ENCODE data around the gene ASXL1. TPM values are rescaled to one million over a fixed set of nuclear protein-coding genes. Genes with fewer than 3 reads are reported as not detected.
A peak's percentile ranks its signal among the peaks of the same experiment; 100 is the strongest.

ASXL1 gene
- polyA plus RNA-seq, 1 experiment, result 28.9 TPM

GRCh38 chr20:32484225-32484957 is 126.3 kb downstream of the ASXL1 start:
- CTCF ChIA-PET, result interaction anchor here (0.5 to 2.5 kb wide), 13 partner anchors 10 to 727 kb away, joined by 3 to 15 read pairs (median 4); no protein-coding TSS in a partner anchor
- DNase-seq (ENCODE audit: low read depth, low spot score), result no peak
- Histone ChIP-seq H3K4me3 (ENCODE audit: low read depth, low read length) (peak overlapping the region; percentile 69), H3K27me3 (ENCODE audit: control insufficient read depth, insufficient read depth, low read length) (peaks cover 2% of the 10 kb centered on the region), H3K9me3 (ENCODE audit: control insufficient read depth, insufficient read depth, low read length) (no peaks in the 10 kb centered on the region; the same call in none of the 2 replicates), H3K27ac (ENCODE audit: low read depth, low read length) (peak overlapping the region; percentile 61)
- no peak for TF ChIP-seq CTCF (IDR thresholded peaks at IDR 0.05; ENCODE audit: low read depth, low read length)
- POLR2A ChIA-PET, result interaction anchor here (0.6 to 2.1 kb wide), 3 partner anchors 9 to 361 kb away, joined by 6 to 14 read pairs (median 10); no protein-coding TSS in a partner anchor

GRCh38 chr20:32484958-32485769 is 127.0 kb downstream of the ASXL1 start:
- Histone ChIP-seq H3K9me3 (ENCODE audit: control insufficient read depth, insufficient read depth, low read length) (no peaks in the 10 kb centered on the region; the same call in none of the 2 replicates), H3K4me3 (ENCODE audit: low read depth, low read length) (peak overlapping the region; percentile 69), H3K27ac (ENCODE audit: low read depth, low read length) (peak overlapping the region; percentile 61), H3K27me3 (ENCODE audit: control insufficient read depth, insufficient read depth, low read length) (peaks cover 2% of the 10 kb centered on the region)
- CTCF ChIA-PET, result interaction anchor here (0.5 to 2.5 kb wide), 12 partner anchors 11 to 350 kb away, joined by 3 to 15 read pairs (median 4); no protein-coding TSS in a partner anchor
- no peak for DNase-seq (ENCODE audit: low read depth, low spot score)
- TF ChIP-seq CTCF (IDR thresholded peaks at IDR 0.05; ENCODE audit: low read depth, low read length), result peak; percentile 89
- POLR2A ChIA-PET, result interaction anchor here (0.6 to 2.1 kb wide), 4 partner anchors 10 to 971 kb away, joined by 3 to 14 read pairs (median 10); partner anchors contain the start of gene HM13

DNA sequence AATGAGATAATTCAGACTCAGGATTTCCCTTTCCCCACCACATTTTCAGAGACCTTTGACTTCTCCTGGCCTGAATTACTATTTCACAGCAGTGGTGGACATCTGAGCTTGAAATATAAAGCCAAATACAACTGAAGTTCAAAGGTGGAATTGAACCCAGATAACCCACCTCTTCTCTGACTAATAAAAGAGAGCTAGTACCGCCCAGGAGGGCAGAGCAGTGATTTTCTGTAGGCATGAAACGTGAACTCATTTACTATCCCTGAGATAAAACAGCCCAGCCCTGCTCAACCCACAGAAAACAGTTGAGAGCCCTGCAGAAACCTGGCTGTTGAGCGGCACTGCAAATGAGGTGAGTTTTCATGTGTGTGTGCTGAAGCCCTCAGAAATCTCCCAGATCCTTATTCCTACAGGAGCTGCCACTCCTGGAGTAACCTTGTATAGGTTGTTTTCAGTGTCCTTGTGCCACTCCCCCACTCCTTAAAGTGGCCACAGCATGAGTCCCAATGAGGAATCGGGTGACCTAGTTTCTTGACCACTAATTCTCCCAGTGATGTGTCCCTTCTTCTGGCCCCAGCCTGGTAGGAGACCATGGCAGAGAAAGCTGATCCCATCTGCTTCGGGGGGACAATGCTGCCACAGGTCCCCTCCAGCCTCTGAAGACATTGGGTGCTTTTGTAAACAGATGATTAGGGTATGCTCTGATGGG is 127.8 kb downstream of the ASXL1 start:
- POLR2A ChIA-PET, result interaction anchor here (0.6 kb wide), 3 partner anchors 223 to 971 kb away, joined by 3 to 9 read pairs (median 3); partner anchors contain the start of gene HM13
- CTCF ChIA-PET, result interaction anchor here (0.7 to 2.5 kb wide), 8 partner anchors 12 to 167 kb away, joined by 3 to 14 read pairs (median 4); no protein-coding TSS in a partner anchor
- Histone ChIP-seq H3K9me3 (ENCODE audit: control insufficient read depth, insufficient read depth, low read length) (no peaks in the 10 kb centered on the region; the same call in none of the 2 replicates), H3K27me3 (ENCODE audit: control insufficient read depth, insufficient read depth, low read length) (peaks cover 2% of the 10 kb centered on the region), H3K4me3 (ENCODE audit: low read depth, low read length) (no peak overlapping the region), H3K27ac (ENCODE audit: low read depth, low read length) (no peak overlapping the region)
- DNase-seq (ENCODE audit: low read depth, low spot score), result no peak
- TF ChIP-seq CTCF (IDR thresholded peaks at IDR 0.05; ENCODE audit: low read depth, low read length), result no peak

- ChIA-PET POLR2A (no interaction called here), CTCF (no interaction called here)
- no peak for DNase-seq (ENCODE audit: low read depth, low spot score)
Measured at GRCh38 chr20:32487381-32487780, 129.2 kb downstream of the ASXL1 start.

More at GRCh38 chr20:32487381-32487780, 129.2 kb downstream of the ASXL1 start:
- no peak for TF ChIP-seq CTCF (IDR thresholded peaks at IDR 0.05; ENCODE audit: low read depth, low read length)
- Histone ChIP-seq H3K9me3 (ENCODE audit: control insufficient read depth, insufficient read depth, low read length) (no peaks in the 10 kb centered on the region; the same call in none of the 2 replicates), H3K4me3 (ENCODE audit: low read depth, low read length) (no peak overlapping the region), H3K27ac (ENCODE audit: low read depth, low read length) (no peak overlapping the region), H3K27me3 (ENCODE audit: control insufficient read depth, insufficient read depth, low read length) (peaks cover 2% of the 10 kb centered on the region)
